Trophoblast cell (in vitro differentiated cells and primary cell): Measurements from ENCODE around the gene SPAG17.

ENCODE experiments used
- DNase-seq, 2 donors: peaks; one replicate each; pipeline ENCODE4 v3.0.0-alpha.2; 2016
- H2AFZ ChIP-seq: 2 replicates; pipeline ENCODE4 v1.6.1; 2013; ENCODE audit warnings: low read length, moderate library complexity, mild to moderate bottlenecking; ENCODE audit not compliant: insufficient read depth, poor library complexity
- H2AK5ac ChIP-seq: 2 replicates; pipeline ENCODE4 v1.6.1; 2013; ENCODE audit warnings: mild to moderate bottlenecking, low read length
- H2BK120ac ChIP-seq: 2 replicates; pipeline ENCODE4 v1.6.1; 2013; ENCODE audit warnings: low read length, mild to moderate bottlenecking, moderate library complexity; ENCODE audit not compliant: insufficient read depth, poor library complexity
- H2BK12ac ChIP-seq: 2 replicates; pipeline ENCODE4 v1.6.1; 2013; ENCODE audit warnings: mild to moderate bottlenecking, low read length, moderate library complexity
- H2BK5ac ChIP-seq: 2 replicates; pipeline ENCODE4 v1.6.1; 2013; ENCODE audit warnings: low read length, low read depth, moderate library complexity, mild to moderate bottlenecking; ENCODE audit not compliant: poor library complexity
- H3K14ac ChIP-seq: 2 replicates; pipeline ENCODE4 v1.6.1; 2013; ENCODE audit warnings: mild to moderate bottlenecking, low read length
- H3K18ac ChIP-seq: 2 replicates; pipeline ENCODE4 v1.6.1; 2013; ENCODE audit warnings: mild to moderate bottlenecking, low read length
- H3K23ac ChIP-seq: 2 replicates; pipeline ENCODE4 v1.6.1; 2013; ENCODE audit warnings: low read length
- H3K27ac ChIP-seq: 2 replicates; pipeline ENCODE4 v1.5.1; 2013; ENCODE audit warnings: low read depth, mild to moderate bottlenecking, inconsistent platforms, low read length, moderate library complexity
- H3K27me3 ChIP-seq: 2 replicates; pipeline ENCODE4 v1.6.1; 2013; ENCODE audit warnings: inconsistent platforms, mild to moderate bottlenecking, low read length, moderate library complexity; ENCODE audit not compliant: insufficient read depth
- H3K36me3 ChIP-seq, 2 experiments: 1 replicate in 1 of 2; 2 replicates in 1 of 2; pipeline ENCODE4 v1.6.1; 2013; ENCODE audit warnings: low read length in 2 of 2, mild to moderate bottlenecking in 2 of 2, moderate library complexity in 1 of 2; ENCODE audit not compliant: insufficient read depth in 2 of 2, control insufficient read depth in 1 of 2
- H3K4ac ChIP-seq: 2 replicates; pipeline ENCODE4 v1.6.1; 2013; ENCODE audit warnings: low read depth, mild to moderate bottlenecking, low read length, moderate library complexity
- H3K4me1 ChIP-seq, 2 experiments: 1 replicate in 1 of 2; 2 replicates in 1 of 2; pipeline ENCODE4 v1.6.1; 2013; ENCODE audit warnings: low read length in 2 of 2, mild to moderate bottlenecking in 2 of 2, moderate library complexity in 1 of 2; ENCODE audit not compliant: insufficient read depth in 2 of 2, control insufficient read depth in 1 of 2
- H3K4me2 ChIP-seq: 2 replicates; pipeline ENCODE4 v1.6.1; 2013; ENCODE audit warnings: inconsistent platforms, mild to moderate bottlenecking, low read length, moderate library complexity
- H3K4me3 ChIP-seq: 2 replicates; pipeline ENCODE4 v1.5.1; 2013; ENCODE audit warnings: mild to moderate bottlenecking, low read depth, low read length, inconsistent platforms
- H3K79me1 ChIP-seq: one replicate; pipeline ENCODE4 v1.6.1; 2013; ENCODE audit warnings: low read length
- H3K79me2 ChIP-seq: 2 replicates; pipeline ENCODE4 v1.6.1; 2013; ENCODE audit warnings: low read length, mild to moderate bottlenecking; ENCODE audit not compliant: control insufficient read depth, insufficient read depth, poor library complexity
- H3K9ac ChIP-seq: 2 replicates; pipeline ENCODE4 v1.6.1; 2013; ENCODE audit warnings: mild to moderate bottlenecking, low read length
- H3K9me3 ChIP-seq: 2 replicates; pipeline ENCODE4 v1.6.1; 2013; ENCODE audit warnings: low read depth, mild to moderate bottlenecking, control low read depth, inconsistent platforms, low read length; ENCODE audit not compliant: insufficient read depth
- H4K12ac ChIP-seq: 2 replicates; pipeline ENCODE4 v1.6.1; 2013; ENCODE audit warnings: low read depth, mild to moderate bottlenecking, low read length, moderate library complexity
- H4K8ac ChIP-seq: 2 replicates; pipeline ENCODE4 v1.6.1; 2013; ENCODE audit warnings: low read depth, mild to moderate bottlenecking, low read length, moderate library complexity
- H4K91ac ChIP-seq: one replicate; pipeline ENCODE4 v1.6.1; 2013; ENCODE audit warnings: low read depth, mild to moderate bottlenecking, low read length, moderate library complexity
- WGBS: extraction: QIAGEN DNeasy Blood & Tissue Kit; methylation state at CpG from one replicate; pipeline ENCODE4 v1.1.7; 2013; ENCODE audit warnings: missing lambda C conversion rate; ENCODE audit not compliant: insufficient read length, insufficient coverage; ENCODE audit errors: extremely low coverage; 5-methylcytosine and 5-hydroxymethylcytosine counted together

SPAG17 gene

DNA sequence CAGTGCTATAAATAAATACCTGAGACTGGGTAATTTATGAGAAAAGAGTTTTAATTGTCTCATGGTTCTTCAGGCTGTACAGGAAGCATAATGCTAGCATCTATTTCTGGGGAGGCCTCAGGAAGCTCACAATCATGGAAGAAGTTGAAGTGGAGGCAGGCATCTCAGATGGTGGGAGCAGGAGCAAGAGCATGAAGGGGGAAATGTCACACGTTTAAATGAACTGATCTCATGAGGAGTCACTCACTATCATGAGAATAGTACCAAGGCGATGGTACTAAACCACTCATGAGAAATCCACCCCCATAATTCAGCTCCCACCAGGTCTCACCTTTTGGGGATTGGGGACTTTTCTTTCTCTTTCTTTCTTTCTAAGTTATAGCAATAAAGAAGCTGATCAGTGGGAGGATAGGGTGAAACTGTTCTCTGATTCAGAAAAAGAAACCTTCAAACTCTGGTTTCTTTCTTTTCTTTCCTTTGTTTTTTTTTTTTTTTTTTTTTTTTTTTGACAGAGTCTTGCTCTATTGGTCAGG lies 17.1 kb upstream of the SPAG17 start:
- H3K79me1 ChIP-seq, result no peaks in the 10 kb centered on the region
- no peaks in the 10 kb centered on the region for H3K79me2 ChIP-seq
- no peak overlapping the region for H2AFZ ChIP-seq
- no peak overlapping the region for H4K12ac ChIP-seq
- no peak overlapping the region for H3K23ac ChIP-seq
- H3K4ac ChIP-seq, result no peak overlapping the region
- H3K36me3 ChIP-seq, result no peaks in the 10 kb centered on the region
- no peak overlapping the region for H2BK5ac ChIP-seq
- no peaks in the 10 kb centered on the region for H3K9me3 ChIP-seq
- H4K91ac ChIP-seq, result no peak overlapping the region
- no peak overlapping the region for H2AK5ac ChIP-seq
- H3K18ac ChIP-seq, result no peak overlapping the region
- no peak overlapping the region for H3K4me2 ChIP-seq
- H3K27me3 ChIP-seq, result no peaks in the 10 kb centered on the region
- no CpG with 5 or more reads among the region's 2 CpGs for WGBS
- H2BK12ac ChIP-seq, result no peak overlapping the region
- H3K14ac ChIP-seq, result no peak overlapping the region
- no peak overlapping the region for H3K9ac ChIP-seq
- H4K8ac ChIP-seq, result no peak overlapping the region
- DNase-seq, result no peak
- no peaks in the 10 kb centered on the region for H3K4me1 ChIP-seq
- no peak overlapping the region for H3K4me3 ChIP-seq
- H3K27ac ChIP-seq, result no peak overlapping the region
- no peak overlapping the region for H2BK120ac ChIP-seq

DNA sequence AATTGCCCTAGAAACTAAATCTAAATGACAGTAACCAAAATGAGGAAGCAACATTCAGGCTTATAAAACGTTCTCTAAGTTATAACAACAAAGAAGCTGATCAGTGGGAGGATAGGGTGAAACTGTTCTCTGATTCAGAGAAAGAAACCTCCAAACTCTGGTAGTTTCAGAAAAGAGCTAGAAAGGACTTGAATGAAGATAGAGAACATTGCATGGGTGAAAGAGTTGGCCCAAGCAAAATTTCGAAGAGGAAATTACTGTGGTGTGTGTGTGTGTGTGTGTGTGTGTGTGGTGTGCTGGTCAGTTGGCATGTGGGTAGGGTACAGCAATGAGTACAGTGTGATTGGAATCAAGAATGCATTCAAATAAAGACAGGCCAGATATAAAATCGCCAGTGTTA lies 16.5 kb upstream of the SPAG17 start:
- no peak overlapping the region for H4K8ac ChIP-seq
- H3K36me3 ChIP-seq, result no peaks in the 10 kb centered on the region
- DNase-seq, result no peak
- H3K4me3 ChIP-seq, result no peak overlapping the region
- H3K14ac ChIP-seq, result no peak overlapping the region
- H2AK5ac ChIP-seq, result no peak overlapping the region
- H3K4me1 ChIP-seq, result no peaks in the 10 kb centered on the region
- no peak overlapping the region for H2BK12ac ChIP-seq
- H2BK120ac ChIP-seq, result no peak overlapping the region
- no peak overlapping the region for H3K27ac ChIP-seq
- H4K91ac ChIP-seq, result no peak overlapping the region
- no peak overlapping the region for H2BK5ac ChIP-seq
- H3K4ac ChIP-seq, result no peak overlapping the region
- no CpG with 5 or more reads among the region's 3 CpGs for WGBS
- H3K27me3 ChIP-seq, result no peaks in the 10 kb centered on the region
- H4K12ac ChIP-seq, result no peak overlapping the region
- no peak overlapping the region for H3K18ac ChIP-seq
- no peaks in the 10 kb centered on the region for H3K79me2 ChIP-seq
- no peak overlapping the region for H3K4me2 ChIP-seq
- H3K9me3 ChIP-seq, result no peaks in the 10 kb centered on the region
- no peak overlapping the region for H3K9ac ChIP-seq
- no peak overlapping the region for H3K23ac ChIP-seq
- no peaks in the 10 kb centered on the region for H3K79me1 ChIP-seq
- no peak overlapping the region for H2AFZ ChIP-seq

- H3K27me3 ChIP-seq, result no peaks in the 10 kb centered on the region
- H2AFZ ChIP-seq, result no peak overlapping the region
- WGBS, result 86% methylated on average over 1 of the region's 1 CpG
- H3K14ac ChIP-seq, result no peak overlapping the region
- no peak overlapping the region for H2AK5ac ChIP-seq
- no peak overlapping the region for H4K8ac ChIP-seq
- H2BK5ac ChIP-seq, result no peak overlapping the region
- H3K79me2 ChIP-seq, result no peaks in the 10 kb centered on the region
- H3K4me1 ChIP-seq, result no peaks in the 10 kb centered on the region
- no peak overlapping the region for H3K27ac ChIP-seq
- H3K18ac ChIP-seq, result no peak overlapping the region
- H3K9ac ChIP-seq, result no peak overlapping the region
- H3K9me3 ChIP-seq, result no peaks in the 10 kb centered on the region
- H3K4me2 ChIP-seq, result no peak overlapping the region
- H3K4me3 ChIP-seq, result no peak overlapping the region
- DNase-seq, result no peak
- no peak overlapping the region for H2BK120ac ChIP-seq
- no peaks in the 10 kb centered on the region for H3K79me1 ChIP-seq
- H3K36me3 ChIP-seq, result no peaks in the 10 kb centered on the region
- no peak overlapping the region for H4K91ac ChIP-seq
- H3K23ac ChIP-seq, result no peak overlapping the region
- H4K12ac ChIP-seq, result no peak overlapping the region
- H3K4ac ChIP-seq, result no peak overlapping the region
- no peak overlapping the region for H2BK12ac ChIP-seq
Measured at GRCh38 chr1:118200836-118201235, 15.8 kb upstream of the SPAG17 start.

- Histone ChIP-seq H3K9me3 (no peaks in the 10 kb centered on the region), H3K18ac (no peak overlapping the region), H3K9ac (no peak overlapping the region)
Measured at GRCh38 chr1:118190561-118190960, 5.5 kb upstream of the SPAG17 start.

More at GRCh38 chr1:118190561-118190960, 5.5 kb upstream of the SPAG17 start:
- Histone ChIP-seq H3K36me3 (no peaks in the 10 kb centered on the region), H3K79me1 (no peaks in the 10 kb centered on the region), H3K23ac (no peak overlapping the region), H4K8ac (no peak overlapping the region), H2BK12ac (no peak overlapping the region), H3K27ac (no peak overlapping the region), H2BK120ac (no peak overlapping the region), H3K4me1 (peaks cover 0 to under 1% of the 10 kb centered on the region in 2 experiments), H2BK5ac (no peak overlapping the region), H3K4me3 (no peak overlapping the region), H3K4me2 (no peak overlapping the region), H4K12ac (no peak overlapping the region), H2AFZ (no peak overlapping the region), H3K79me2 (no peaks in the 10 kb centered on the region), H3K27me3 (no peaks in the 10 kb centered on the region), H4K91ac (no peak overlapping the region), H3K4ac (no peak overlapping the region), H2AK5ac (no peak overlapping the region), H3K14ac (no peak overlapping the region)
- no peak for DNase-seq
- no CpG with 5 or more reads among the region's 1 CpG for WGBS
